HG02885 (cell line): Measurements from ENCODE around the gene VOPP1.

Experiments
- ATAC-seq: cut with Tn5 transposase; IDR thresholded peaks from one replicate; pipeline ENCODE4 v1.9.1; 2021; ENCODE audit warnings: mild to moderate bottlenecking; ENCODE audit not compliant: unreplicated experiment, poor library complexity

Gene VOPP1

DNA sequence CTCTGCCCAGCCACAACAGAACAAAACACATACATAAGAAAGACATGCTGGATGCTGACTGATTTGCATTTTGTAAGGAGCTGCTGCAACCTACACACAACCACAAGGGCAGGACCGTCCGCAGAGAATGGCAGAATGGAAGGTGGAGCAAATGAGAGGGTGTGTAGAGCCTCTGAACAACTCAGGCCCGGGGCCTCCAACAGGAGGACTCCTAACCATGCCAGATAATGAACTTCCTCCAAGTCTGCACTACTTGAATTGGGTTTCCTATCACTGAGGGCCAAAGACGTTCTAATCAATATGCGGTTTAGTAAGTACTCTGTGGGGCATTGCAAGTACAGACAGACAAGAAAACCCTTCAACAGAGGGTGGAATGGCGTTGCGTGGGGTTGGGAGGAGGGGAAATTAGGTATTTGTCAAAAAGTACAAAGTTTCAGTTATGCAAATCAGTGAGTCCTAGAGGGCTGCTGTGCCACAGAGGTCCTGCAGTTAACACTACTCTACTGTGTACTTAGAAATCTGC is 14.6 kb downstream of the VOPP1 start:
- peak; percentile 84 for ATAC-seq

DNA sequence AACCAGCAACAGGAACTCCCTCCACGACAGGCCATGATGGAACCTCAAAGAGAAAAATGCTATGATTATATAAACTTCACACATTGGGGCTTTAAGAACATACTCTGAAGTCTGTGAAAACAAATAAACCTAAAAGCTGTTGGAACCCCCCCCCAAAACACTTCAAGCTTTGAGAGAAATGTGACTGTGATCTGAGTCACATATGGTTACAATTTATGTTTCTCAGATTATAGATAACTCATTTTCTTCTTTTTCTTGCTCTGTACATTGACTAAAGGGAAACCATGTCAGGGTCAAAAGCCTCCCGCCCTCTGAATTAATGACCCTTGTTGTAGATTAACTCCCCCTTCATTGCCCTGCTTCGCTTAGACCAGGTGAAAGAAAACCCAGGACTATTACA is 15.8 kb downstream of the VOPP1 start:
- no peak for ATAC-seq

DNA sequence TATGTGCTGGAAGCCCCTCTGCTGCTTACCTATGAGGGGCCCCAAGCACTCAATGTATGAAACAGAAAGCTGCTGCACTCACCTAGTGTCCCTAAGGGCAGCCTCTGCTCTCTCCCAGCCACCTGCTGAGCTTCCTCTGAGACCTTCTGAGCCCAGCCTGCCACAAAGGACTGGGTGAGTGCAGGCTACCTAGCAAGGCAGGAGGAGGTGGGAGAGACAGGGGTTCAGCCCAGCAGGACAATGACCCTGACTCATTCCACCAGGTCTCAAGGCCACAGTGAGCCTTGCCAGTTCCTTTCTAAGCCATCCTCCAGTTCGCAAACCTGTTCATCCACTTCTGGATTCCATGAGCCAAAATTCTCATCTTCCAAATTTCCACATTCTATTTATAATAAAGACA is 16.3 kb downstream of the VOPP1 start:
- peak; percentile 28 for ATAC-seq

DNA sequence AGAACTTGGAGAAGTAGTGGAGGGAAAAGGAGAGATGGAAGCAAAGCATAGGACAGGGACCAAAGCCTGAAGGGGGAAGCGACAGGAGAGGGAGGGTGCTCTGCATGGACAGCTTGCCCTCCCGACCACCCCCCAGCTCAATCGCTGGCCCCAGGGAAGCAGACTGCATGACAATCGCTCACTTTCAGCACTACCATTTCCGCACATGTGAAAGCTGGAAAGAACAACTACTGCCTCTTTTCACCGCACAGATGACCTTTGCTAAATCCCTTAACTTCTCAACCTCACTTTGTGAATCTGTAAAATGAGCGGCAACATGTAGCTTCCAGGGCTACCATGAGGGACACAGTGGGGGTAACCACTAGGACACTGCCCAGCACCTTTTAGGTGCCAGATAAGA is 17.1 kb downstream of the VOPP1 start:
- ATAC-seq, result no peak

DNA sequence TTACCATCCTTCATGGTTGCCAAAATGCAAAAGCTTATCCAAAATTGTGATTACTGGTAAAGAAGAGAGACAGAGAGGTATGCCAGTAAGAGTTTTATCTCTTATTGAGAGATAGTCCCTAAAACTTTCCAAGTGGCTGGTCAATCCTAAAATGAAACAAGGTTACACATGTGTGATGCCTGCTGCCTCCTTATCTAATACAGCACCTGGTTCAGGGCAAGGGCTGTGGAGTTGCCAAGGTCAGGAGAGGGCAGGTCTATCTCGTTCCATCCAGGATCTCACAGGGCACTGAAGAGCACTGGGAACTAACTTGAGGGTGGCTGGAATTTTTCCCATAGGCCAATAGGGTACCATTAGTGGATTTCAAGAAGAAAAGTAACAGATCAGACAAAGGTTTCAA is 18.3 kb downstream of the VOPP1 start:
- no peak for ATAC-seq

DNA sequence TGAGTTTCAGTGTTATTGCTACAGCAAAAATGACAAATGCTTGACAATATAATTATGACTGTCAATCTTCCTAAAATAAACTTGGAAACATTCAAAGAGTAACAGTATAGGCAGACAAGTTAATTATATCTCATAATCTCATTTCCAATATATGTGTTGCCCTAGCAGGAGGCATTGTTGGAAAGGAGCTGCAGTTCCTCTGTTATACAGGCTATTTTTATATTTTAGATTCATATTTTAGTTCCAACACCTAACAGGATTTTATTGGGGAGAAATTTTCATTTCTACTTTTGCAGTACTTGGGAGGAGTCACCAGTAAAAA is 19.3 kb downstream of the VOPP1 start:
- ATAC-seq, result no peak

DNA sequence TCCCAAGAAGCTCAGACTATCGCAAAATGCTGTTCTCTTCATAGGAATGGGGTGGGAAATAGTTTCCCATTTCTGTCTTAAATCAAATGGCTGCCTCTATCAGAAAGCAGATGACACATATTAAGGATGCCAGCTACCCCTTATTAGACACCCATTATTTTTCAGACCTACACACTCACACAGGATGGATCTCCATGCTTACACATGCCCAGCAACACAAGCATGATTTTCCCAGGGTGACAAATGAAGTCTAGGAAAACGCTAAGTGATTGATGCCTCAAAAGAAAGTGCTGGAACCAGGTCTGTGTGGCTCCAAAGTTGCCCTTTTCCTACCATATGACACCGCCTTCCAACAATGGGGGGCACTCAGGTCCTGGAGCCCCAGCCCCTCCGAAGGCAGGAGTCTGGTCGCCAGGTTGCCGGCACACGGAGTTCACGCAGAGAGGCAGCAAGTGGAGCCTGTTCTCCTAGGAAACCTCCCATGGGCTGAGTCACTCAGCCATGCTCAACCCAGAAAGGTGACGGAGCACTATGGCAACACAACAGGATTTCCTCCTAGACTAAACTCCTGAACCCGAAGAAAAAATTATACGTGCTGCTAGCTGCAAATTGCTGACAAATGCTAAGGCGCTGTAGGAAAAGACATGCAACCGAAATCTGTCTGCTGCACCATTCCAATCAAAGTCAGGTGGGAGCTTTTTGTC is 19.8 kb downstream of the VOPP1 start:
- ATAC-seq, result no peak

DNA sequence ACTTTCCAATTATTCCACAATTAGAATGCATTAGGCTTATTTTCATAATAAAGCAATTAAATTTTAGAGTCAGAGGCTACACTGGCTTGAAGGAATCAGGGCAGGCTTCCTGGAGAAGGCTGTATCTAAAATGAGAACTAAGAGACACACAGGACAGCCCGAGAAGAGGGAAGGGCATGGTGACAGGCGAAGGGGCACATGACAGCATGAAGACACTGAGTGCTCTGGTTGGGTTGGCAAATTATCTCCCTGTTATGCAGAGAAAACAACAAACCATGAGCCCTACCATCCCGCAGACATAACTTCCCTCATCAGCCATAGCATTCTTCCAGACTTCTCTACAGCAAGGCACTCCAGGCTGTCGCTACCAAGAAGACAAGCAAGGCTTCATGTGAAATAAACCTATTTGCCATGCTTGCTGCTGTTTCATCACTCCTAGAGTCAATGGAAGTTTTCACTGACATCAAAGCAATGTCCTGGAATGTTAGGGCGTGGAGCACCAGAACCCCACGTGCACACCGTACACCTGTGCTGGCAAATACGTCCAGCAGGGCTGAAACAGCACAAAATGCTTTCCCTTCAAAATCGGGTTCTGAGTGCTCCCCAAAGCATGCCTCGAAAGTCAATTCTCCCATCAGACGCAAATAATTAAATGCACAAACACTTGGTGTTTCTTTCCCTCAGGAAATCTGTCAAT is 21.3 kb downstream of the VOPP1 start:
- ATAC-seq, result no peak

DNA sequence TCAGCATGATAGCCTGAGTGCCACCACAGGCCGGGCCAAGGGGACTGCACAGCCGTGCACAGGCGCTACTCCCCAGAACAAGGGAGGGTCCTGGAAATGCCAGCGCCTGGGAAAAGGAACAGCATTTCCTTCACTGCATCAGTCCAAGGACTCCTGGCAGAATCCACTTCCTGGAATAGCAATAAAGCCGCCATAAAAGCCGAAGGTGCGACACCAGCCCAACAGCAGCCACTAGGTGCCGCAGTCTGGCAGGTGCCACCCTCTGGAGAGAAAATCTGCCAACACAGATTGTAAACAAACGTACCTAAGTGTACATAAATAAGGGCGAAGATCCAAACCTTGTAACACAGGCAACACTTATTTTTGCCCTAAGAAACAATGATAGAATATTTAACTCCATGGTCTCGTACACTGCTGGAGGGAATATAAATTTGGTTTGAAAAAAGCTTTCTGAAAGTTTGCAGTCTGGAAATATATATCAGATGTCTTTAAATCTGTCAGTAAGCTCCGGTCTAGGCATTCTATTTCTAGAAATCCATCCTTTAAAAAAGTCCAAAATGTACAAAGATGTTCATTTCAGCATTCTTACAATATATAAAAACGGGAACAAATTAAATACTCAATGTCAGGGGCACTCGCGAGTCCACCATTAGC is 22.2 kb downstream of the VOPP1 start:
- ATAC-seq, result peak; percentile 27

DNA sequence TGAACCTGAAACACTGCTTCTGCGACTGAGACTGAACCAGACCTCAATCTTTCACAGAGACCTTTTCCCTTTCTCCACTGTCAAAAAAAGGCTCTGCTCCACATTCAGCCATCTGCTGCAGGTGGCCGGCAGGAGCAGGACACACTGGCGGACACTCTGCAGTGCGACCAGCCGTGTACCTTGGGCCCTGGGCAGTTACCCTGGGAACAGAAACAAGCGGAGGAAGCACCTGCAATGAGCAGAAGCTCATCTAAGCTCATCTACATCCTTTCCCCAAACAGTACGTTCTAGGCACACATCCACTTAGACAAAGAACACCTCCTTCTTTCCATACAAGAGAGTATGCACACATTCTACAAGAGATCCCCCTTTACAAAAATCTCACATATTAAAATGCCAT is 22.8 kb downstream of the VOPP1 start:
- ATAC-seq, result peak; percentile 38

DNA sequence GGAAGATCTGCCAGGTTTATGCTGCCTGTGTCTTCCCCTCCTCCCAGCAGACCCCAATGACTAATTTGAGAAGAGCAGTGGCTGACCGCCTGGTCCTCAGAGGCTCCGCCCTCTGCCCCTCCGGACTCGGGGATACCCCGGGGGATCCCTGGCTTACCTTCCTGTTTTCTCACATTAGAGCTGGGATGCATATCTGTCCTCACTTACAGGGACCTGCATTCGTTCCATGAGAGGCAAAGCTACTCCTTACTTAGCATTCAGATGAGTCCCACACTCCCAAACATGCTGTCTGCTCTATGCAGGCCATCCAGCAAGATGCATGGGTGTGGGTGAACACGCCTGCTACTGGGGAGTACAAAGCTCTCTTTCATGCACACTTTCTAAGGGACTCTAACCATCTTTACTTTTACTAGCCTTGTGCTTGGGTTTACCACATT is 24.0 kb downstream of the VOPP1 start:
- ATAC-seq, result peak; percentile 59

DNA sequence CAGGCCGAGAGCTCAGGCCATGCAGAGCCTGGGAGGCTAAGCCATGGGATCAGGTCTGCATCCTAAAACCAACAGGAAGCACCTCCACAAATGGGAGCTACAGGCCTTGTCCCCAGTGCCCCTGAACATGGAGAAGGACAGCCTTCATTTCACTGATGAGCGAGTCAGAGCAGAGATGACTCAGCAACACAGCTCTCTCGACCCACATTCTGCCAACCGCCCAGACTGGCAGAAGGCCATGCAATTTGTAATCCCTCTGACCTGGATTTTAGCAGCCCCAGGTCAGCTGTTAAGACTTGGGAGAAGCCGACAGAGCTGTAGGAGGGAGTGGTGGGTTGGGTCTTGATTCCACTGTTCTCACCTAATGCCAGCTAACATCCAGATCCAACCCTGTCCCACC is 25.5 kb downstream of the VOPP1 start:
- ATAC-seq, result no peak

DNA sequence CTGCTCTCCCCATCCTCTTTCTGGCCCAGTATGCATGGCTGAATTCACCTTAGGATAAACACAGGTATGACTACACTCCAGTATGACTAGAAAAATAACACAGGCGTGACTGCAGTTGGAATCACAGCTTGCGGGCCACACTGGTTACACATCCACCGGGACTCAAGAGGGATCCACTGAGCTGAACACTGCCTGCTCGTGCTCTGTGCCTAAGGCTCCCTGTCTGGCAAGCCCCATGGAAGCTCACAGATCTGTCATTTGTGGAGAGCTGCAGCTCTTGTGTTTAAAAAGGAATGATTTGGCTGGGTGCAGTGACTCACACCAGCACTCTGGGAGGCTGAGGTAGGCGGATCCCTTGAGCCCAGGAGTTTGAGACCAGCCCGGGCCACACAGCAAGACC is 26.8 kb downstream of the VOPP1 start:
- ATAC-seq, result no peak

DNA sequence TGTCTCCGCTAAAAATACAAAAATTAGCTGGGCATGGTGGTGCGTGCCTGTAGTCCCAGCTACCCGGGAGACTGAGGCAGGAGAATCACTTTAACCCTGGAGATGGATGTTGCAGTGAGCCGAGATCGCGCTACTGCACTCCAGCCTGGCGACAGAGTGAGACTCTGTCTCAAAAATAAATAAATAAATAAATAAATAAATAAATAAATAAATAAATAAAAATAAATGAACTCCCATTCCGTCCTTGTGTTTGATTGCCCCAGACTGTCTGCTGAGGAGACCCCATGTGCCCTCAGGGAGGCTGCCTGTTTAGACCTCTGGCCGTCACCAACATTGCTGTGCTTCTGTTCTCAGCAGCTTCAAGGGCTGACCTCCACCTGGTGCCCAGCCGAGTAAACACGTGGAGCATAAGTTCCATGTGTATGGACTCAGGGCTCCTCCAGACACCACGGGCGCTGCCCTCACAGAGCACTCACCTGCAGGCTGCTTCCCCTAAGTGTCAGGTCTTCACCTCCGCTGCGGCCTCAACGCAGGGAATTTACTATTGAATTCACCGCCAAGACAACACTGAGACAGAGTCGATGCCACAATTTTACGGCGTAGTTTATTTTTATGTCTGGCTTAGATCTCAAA is 32.0 kb downstream of the VOPP1 start:
- ATAC-seq, result no peak

DNA sequence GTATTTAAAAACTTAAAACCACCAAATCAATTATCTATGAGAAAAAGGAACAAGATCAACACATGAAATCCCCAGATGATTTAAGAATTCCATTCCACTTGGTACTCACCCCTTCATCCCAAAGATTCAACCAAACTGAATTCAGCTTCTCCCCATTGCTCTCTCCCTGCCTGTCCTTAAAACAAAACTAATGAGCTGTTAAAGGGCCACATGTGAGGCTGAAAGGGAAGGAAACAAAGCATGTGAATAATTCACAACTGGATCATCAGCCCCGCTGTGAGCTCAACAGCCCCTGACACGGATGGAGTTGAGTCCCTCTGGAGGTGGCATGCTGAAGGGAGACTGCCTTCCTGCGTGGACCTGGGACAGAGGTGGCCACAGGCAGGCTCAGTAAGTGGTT is 32.9 kb downstream of the VOPP1 start:
- ATAC-seq, result no peak

DNA sequence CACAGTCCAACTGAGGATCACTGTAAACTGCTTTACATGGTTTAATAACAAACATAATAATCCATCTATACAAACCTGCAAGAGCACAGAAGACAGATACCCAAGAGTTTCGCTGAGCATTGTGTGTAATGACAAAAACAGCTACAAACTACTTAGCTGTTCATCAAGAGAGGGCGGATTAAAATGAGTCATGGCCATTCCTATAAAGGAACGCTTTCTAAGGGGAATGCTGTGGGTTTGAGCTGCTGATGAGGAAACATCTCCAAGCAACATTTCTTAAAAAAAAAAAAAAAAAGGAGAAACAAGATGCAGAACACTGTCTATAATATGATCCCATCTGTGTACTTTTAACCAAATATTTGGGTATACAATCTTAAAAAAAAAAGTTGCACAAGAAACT is 33.8 kb downstream of the VOPP1 start:
- no peak for ATAC-seq

DNA sequence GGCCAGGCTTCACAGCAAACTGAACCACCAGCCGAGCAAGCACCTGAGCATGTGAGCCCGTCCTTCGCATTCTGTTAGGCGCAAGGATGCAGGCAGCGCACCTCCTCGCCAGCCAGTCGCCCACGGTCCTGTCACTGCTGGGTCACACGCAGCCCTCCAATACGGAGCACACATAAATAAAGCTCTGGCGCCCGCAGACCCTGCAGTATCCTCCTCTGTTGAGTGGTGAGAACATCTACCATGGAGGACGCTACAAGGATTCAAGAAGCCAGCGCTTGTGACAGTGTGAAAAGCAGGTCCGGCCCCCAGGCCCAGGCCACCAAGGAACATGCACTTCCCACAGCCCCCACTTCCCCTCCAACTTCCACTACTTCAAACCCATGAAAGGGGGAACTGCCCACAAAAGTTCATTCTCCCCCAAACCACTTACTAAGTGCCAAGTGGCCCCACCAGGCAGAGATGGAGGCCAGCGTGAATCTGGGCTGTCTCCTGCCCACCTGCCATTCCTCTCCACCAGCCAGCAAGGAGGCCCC is 34.8 kb downstream of the VOPP1 start:
- ATAC-seq, result no peak

DNA sequence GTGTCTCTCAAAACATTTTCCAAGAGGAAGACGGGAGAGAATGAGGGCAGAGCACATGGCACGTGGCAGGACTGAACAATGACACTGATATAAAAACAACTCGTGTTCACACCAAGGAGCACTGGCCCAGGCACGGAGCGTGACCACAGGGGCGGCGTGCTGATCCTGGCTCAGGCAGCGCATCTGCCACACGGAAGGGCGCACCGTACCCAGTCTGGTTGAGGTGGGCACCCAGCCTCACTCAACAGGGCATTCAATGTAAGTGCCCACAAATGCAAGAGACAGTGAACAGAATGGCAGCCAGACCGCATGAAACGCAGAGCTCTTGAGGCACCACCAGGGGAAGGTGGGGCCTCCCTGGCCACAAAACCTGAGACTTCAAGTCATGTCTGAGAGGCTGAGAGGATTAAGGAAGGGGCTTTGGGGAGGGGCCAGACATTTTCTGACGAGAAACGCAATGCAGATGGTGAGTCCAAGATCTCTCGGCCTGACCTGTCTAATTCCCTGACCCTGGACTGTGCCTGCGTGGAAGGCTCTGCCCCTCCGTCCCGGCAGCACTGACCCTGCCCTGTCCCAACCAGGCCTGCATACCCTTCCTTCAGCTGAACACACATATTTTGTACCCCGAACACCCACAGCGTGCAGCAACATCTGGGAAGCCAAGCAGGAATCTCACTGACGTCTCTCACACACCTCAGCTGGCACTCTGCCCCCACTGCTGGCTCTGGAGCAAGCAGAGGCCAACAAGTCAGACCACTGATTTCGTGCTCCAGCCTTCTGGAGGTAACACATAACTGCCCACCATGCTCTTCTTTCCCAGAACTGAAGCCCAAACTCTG is 35.5 kb downstream of the VOPP1 start:
- no peak for ATAC-seq

DNA sequence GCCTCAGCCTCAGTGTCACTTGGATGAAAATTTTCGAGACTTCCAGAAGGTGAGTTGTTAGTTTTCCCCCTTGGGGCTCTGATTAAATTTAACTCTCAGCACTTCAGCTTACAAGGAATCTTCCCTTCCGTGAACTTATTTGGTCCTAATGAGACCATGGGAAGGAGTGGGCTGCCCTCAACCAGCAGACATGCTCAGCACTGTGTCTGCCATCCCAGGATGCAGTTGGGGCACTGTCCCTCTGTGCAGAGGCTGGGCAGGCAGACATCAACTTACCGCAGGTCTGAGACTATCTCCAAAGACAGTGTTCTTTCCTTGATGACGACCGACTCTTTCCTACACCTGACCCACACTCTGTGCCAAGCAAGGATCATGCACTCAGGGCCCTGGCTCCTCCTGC is 36.7 kb downstream of the VOPP1 start:
- no peak for ATAC-seq
